NB4 (cell line): Measurements from ENCODE around the gene RRBP1.

Source experiments
- POLR2A ChIP-seq: IDR thresholded peaks from 2 replicates; pipeline ENCODE4 v1.6.1; 2011; ENCODE audit warnings: mild to moderate bottlenecking; ENCODE audit not compliant: insufficient read length; ENCODE audit errors: extremely low read depth
- TF ChIP-seq, protein P1 (sequence below): IDR thresholded peaks from one replicate; pipeline ENCODE4 v1.5.1; 2012; ENCODE audit warnings: low read depth, low read length
- TF ChIP-seq, protein P2 (sequence below): IDR thresholded peaks from 2 replicates; pipeline ENCODE4 v1.6.1; 2011; ENCODE audit warnings: low read depth, low read length

DNA sequence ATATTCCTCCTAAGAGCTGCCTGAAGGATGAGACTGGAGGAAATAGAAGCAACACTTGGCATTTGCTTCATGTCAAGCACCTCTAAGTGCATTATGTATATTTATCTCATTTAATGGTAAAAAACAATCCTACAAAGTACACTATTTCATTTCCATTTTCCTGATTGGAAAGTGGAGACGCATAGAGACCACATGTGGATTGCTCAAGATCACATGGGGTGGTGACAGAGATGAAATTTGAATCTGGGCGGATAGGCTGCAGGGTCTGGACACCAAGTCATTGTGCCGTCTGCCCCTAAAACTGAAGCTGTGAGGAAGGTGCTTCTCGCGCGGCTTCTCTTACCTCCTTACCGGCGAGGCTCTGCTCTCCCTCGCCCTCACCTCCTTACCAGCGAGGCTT lies 48.0 kb upstream of the RRBP1 start:
- TF ChIP-seq, protein P1, sequence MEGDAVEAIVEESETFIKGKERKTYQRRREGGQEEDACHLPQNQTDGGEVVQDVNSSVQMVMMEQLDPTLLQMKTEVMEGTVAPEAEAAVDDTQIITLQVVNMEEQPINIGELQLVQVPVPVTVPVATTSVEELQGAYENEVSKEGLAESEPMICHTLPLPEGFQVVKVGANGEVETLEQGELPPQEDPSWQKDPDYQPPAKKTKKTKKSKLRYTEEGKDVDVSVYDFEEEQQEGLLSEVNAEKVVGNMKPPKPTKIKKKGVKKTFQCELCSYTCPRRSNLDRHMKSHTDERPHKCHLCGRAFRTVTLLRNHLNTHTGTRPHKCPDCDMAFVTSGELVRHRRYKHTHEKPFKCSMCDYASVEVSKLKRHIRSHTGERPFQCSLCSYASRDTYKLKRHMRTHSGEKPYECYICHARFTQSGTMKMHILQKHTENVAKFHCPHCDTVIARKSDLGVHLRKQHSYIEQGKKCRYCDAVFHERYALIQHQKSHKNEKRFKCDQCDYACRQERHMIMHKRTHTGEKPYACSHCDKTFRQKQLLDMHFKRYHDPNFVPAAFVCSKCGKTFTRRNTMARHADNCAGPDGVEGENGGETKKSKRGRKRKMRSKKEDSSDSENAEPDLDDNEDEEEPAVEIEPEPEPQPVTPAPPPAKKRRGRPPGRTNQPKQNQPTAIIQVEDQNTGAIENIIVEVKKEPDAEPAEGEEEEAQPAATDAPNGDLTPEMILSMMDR = no peak
- no peak for TF ChIP-seq POLR2A
- TF ChIP-seq, protein P2, sequence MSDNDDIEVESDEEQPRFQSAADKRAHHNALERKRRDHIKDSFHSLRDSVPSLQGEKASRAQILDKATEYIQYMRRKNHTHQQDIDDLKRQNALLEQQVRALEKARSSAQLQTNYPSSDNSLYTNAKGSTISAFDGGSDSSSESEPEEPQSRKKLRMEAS = no peak
